Effector memory CD8-positive, alpha-beta T cell (primary cell): ENCODE results near the gene CFAP46.
"Not testable (repeated sequence)": the region's sequence is repeated elsewhere in the genome, so short reads cannot be mapped to it uniquely, and the experiment has no call there.

Source experiments
- ATAC-seq: fragments of 150-1000 bp; cut with Tn5 transposase; replicated peaks from 2 replicates; pipeline ENCODE4 v1.10.0; 2021; ENCODE audit warnings: mild to moderate bottlenecking, moderate library complexity
- DNase-seq, 3 experiments: peaks; one replicate each; pipeline ENCODE4 v3.0.0; 2021
- H3K27ac Mint-ChIP-seq, 2 donors: one replicate each; pipeline ENCODE4 v1.8.0; 2022; ENCODE audit warnings: mild to moderate bottlenecking in 2 of 2, mixed read lengths in 2 of 2, moderate library complexity in 2 of 2
- H3K27me3 Mint-ChIP-seq, 2 donors: one replicate each; pipeline ENCODE4 v1.8.0; 2022; ENCODE audit warnings: mixed read lengths in 2 of 2
- H3K36me3 Mint-ChIP-seq: one replicate; pipeline ENCODE4 v1.8.0; 2022; ENCODE audit warnings: mild to moderate bottlenecking, moderate library complexity, mixed read lengths; ENCODE audit not compliant: insufficient read depth
- H3K4me1 Mint-ChIP-seq, 2 donors: one replicate each; pipeline ENCODE4 v1.8.0; 2022; ENCODE audit warnings: low read depth in 2 of 2, mixed read lengths in 2 of 2
- H3K4me3 Mint-ChIP-seq, 2 donors: one replicate each; pipeline ENCODE4 v1.8.0; 2022; ENCODE audit warnings: mild to moderate bottlenecking in 2 of 2, mixed read lengths in 2 of 2, moderate library complexity in 2 of 2
- H3K9me3 Mint-ChIP-seq, 2 donors: one replicate each; pipeline ENCODE4 v1.8.0; 2022; ENCODE audit warnings: mixed read lengths in 2 of 2

CFAP46 gene

GRCh38 chr10:132939957-132940790 lies 2.2 kb downstream of the CFAP46 start:
- Mint-ChIP-seq H3K27me3 (peaks cover 55 to 71% of the 10 kb centered on the region in 2 donors), H3K36me3 (no peaks in the 10 kb centered on the region), H3K9me3 (no peaks in the 10 kb centered on the region), H3K4me1 (peaks cover 2 to 4% of the 10 kb centered on the region in 2 donors), H3K4me3 (no peak overlapping the region), H3K27ac (no peak overlapping the region)
- DNase-seq, result peak in 1 of 3 experiments; percentile 10
- ATAC-seq, result peak; percentile 36

- no peaks in the 10 kb centered on the region for H3K9me3 Mint-ChIP-seq
- no peak overlapping the region for H3K27ac Mint-ChIP-seq
- H3K4me3 Mint-ChIP-seq, result no peak overlapping the region
Observed at GRCh38 chr10:132939378-132939955, 2.9 kb downstream of the CFAP46 start.

GRCh38 chr10:132938472-132939339 lies 3.7 kb downstream of the CFAP46 start:
- no peaks in the 10 kb centered on the region for H3K36me3 Mint-ChIP-seq
- H3K4me1 Mint-ChIP-seq, result peaks cover 2 to 4% of the 10 kb centered on the region in 2 donors
- no peak overlapping the region for H3K27ac Mint-ChIP-seq
- no peak overlapping the region for H3K4me3 Mint-ChIP-seq
- ATAC-seq, result no peak
- peaks cover 41 to 56% of the 10 kb centered on the region in 2 donors for H3K27me3 Mint-ChIP-seq
- no peak for DNase-seq
- no peaks in the 10 kb centered on the region for H3K9me3 Mint-ChIP-seq

More at GRCh38 chr10:132939378-132939955, 2.9 kb downstream of the CFAP46 start:
- peaks cover 49 to 64% of the 10 kb centered on the region in 2 donors for H3K27me3 Mint-ChIP-seq
- no peaks in the 10 kb centered on the region for H3K36me3 Mint-ChIP-seq
- ATAC-seq (no peak), DNase-seq (no peak)
- peaks cover 2 to 4% of the 10 kb centered on the region in 2 donors for H3K4me1 Mint-ChIP-seq

GRCh38 chr10:132937861-132938260 lies 4.5 kb downstream of the CFAP46 start:
- H3K36me3 Mint-ChIP-seq, result no peaks in the 10 kb centered on the region
- H3K4me1 Mint-ChIP-seq, result peaks cover 2 to 3% of the 10 kb centered on the region in 2 donors
- ATAC-seq, result no peak
- H3K4me3 Mint-ChIP-seq, result no peak overlapping the region
- peaks cover 38 to 50% of the 10 kb centered on the region in 2 donors for H3K27me3 Mint-ChIP-seq
- H3K27ac Mint-ChIP-seq, result no peak overlapping the region
- H3K9me3 Mint-ChIP-seq, result no peaks in the 10 kb centered on the region
- DNase-seq, result no peak

- ATAC-seq (no peak), DNase-seq (no peak)
- Mint-ChIP-seq H3K36me3 (no peaks in the 10 kb centered on the region), H3K27me3 (peaks cover 14 to 21% of the 10 kb centered on the region in 2 donors), H3K9me3 (peaks cover 0 to 1% of the 10 kb centered on the region in 2 donors), H3K4me1 (peaks cover 0 to 3% of the 10 kb centered on the region in 2 donors), H3K4me3 (no peak overlapping the region), H3K27ac (no peak overlapping the region)
Observed at GRCh38 chr10:132934953-132935352, 7.4 kb downstream of the CFAP46 start.

GRCh38 chr10:132933308-132934042 lies 8.9 kb downstream of the CFAP46 start:
- Mint-ChIP-seq H3K27me3 (peaks cover 0 to 6% of the 10 kb centered on the region in 2 donors), H3K4me3 (no peak overlapping the region), H3K27ac (no peak overlapping the region), H3K4me1 (peaks cover 0 to 3% of the 10 kb centered on the region in 2 donors), H3K9me3 (peaks cover 0 to 1% of the 10 kb centered on the region in 2 donors), H3K36me3 (no peaks in the 10 kb centered on the region)
- ATAC-seq (no peak), DNase-seq (no peak)

- no peak for ATAC-seq
- no peaks in the 10 kb centered on the region for H3K36me3 Mint-ChIP-seq
- peaks cover 0 to 3% of the 10 kb centered on the region in 2 donors for H3K4me1 Mint-ChIP-seq
- no peak overlapping the region for H3K27ac Mint-ChIP-seq
- peaks cover 0 to 1% of the 10 kb centered on the region in 2 donors for H3K9me3 Mint-ChIP-seq
- H3K27me3 Mint-ChIP-seq, result no peaks in the 10 kb centered on the region
- no peak overlapping the region for H3K4me3 Mint-ChIP-seq
- no peak for DNase-seq
Observed at GRCh38 chr10:132932461-132933307, 9.7 kb downstream of the CFAP46 start.

- not testable (repeated sequence) for H3K36me3 Mint-ChIP-seq, H3K27me3 Mint-ChIP-seq, ATAC-seq, H3K9me3 Mint-ChIP-seq, DNase-seq, H3K4me3 Mint-ChIP-seq, H3K4me1 Mint-ChIP-seq
- peak overlapping the region; percentile 65 to 88 for H3K27ac Mint-ChIP-seq
Observed at GRCh38 chr10:132931258-132932250, 10.8 kb downstream of the CFAP46 start.

GRCh38 chr10:132930701-132931100 lies 11.7 kb downstream of the CFAP46 start:
- not testable (repeated sequence) for H3K27me3 Mint-ChIP-seq, H3K36me3 Mint-ChIP-seq, H3K4me1 Mint-ChIP-seq, H3K9me3 Mint-ChIP-seq, H3K4me3 Mint-ChIP-seq, ATAC-seq, DNase-seq
- H3K27ac Mint-ChIP-seq, result peak overlapping the region in 1 of 2 donors; percentile 41

GRCh38 chr10:132929953-132930548 lies 12.3 kb downstream of the CFAP46 start:
- Mint-ChIP-seq H3K27ac (peak overlapping the region in 1 of 2 donors; percentile 41), H3K4me3 (no peak overlapping the region), H3K36me3 (no peaks in the 10 kb centered on the region), H3K27me3 (no peaks in the 10 kb centered on the region), H3K9me3 (peaks cover 0 to 1% of the 10 kb centered on the region in 2 donors), H3K4me1 (peaks cover 0 to 3% of the 10 kb centered on the region in 2 donors)
- DNase-seq (no peak), ATAC-seq (no peak)

- no peak overlapping the region for H3K27ac Mint-ChIP-seq
Observed at GRCh38 chr10:132929480-132929879, 12.9 kb downstream of the CFAP46 start.

More at GRCh38 chr10:132929480-132929879, 12.9 kb downstream of the CFAP46 start:
- no peak overlapping the region for H3K4me3 Mint-ChIP-seq
- no peaks in the 10 kb centered on the region for H3K36me3 Mint-ChIP-seq
- H3K4me1 Mint-ChIP-seq, result peaks cover 0 to 3% of the 10 kb centered on the region in 2 donors
- H3K9me3 Mint-ChIP-seq, result peaks cover 0 to 1% of the 10 kb centered on the region in 2 donors
- no peak for DNase-seq
- ATAC-seq, result no peak
- no peaks in the 10 kb centered on the region for H3K27me3 Mint-ChIP-seq
